GM12801 (cell line): Measurements from ENCODE around the gene ABCA7.

Source experiments
- CTCF ChIP-seq: IDR thresholded peaks from one replicate; pipeline ENCODE4 v1.5.1; 2011; ENCODE audit warnings: control low read depth; ENCODE audit not compliant: insufficient read length; ENCODE audit errors: extremely low read depth

ABCA7 gene

GRCh38 chr19:1090731-1091543 lies 51.0 kb downstream of the ABCA7 start:
- no peak for TF ChIP-seq CTCF

GRCh38 chr19:1091544-1092175 lies 51.8 kb downstream of the ABCA7 start:
- TF ChIP-seq CTCF = no peak

- no peak for TF ChIP-seq CTCF
Observed at GRCh38 chr19:1093330-1093729, 53.4 kb downstream of the ABCA7 start.

- no peak for TF ChIP-seq CTCF
Observed at GRCh38 chr19:1093811-1094553, 54.1 kb downstream of the ABCA7 start.

- TF ChIP-seq CTCF = no peak
Observed at GRCh38 chr19:1094655-1094977, 54.7 kb downstream of the ABCA7 start.

- TF ChIP-seq CTCF = no peak
Observed at GRCh38 chr19:1094978-1095701, 55.2 kb downstream of the ABCA7 start, which contains the start of gene POLR2E. Gene POLR2E, minus strand, starts transcription at chr19:1095375. Its CDS starts 60 bp downstream, at chr19:1095315.

GRCh38 chr19:1097810-1098176 lies 57.9 kb downstream of the ABCA7 start:
- TF ChIP-seq CTCF = no peak
